HFFc6 (cell line): ENCODE measurements around the gene ELOA. TPM values are rescaled to one million over a fixed set of nuclear protein-coding genes. Genes with fewer than 3 reads are reported as not detected.

Experiments used
- DNase-seq: peaks from one replicate; pipeline ENCODE4 v3.0.0-alpha.2; 2018
- H3K27ac Mint-ChIP-seq: 2 replicates; pipeline ENCODE4 v1.8.0; 2020; ENCODE audit warnings: mild to moderate bottlenecking, mixed read lengths
- H3K27me3 Mint-ChIP-seq: 2 replicates; pipeline ENCODE4 v1.8.0; 2021; ENCODE audit warnings: mild to moderate bottlenecking, moderate library complexity, mixed read lengths; ENCODE audit not compliant: insufficient read depth
- H3K36me3 Mint-ChIP-seq: 2 replicates; pipeline ENCODE4 v1.8.0; 2021; ENCODE audit warnings: low read depth, mixed read lengths
- H3K4me1 Mint-ChIP-seq: 2 replicates; pipeline ENCODE4 v1.8.0; 2020; ENCODE audit warnings: low read depth, mixed read lengths
- H3K4me3 Mint-ChIP-seq: 2 replicates; pipeline ENCODE4 v1.8.0; 2020; ENCODE audit warnings: mild to moderate bottlenecking, moderate library complexity, mixed read lengths
- H3K9me3 Mint-ChIP-seq: 2 replicates; pipeline ENCODE4 v1.8.0; 2020; ENCODE audit warnings: mild to moderate bottlenecking, mixed read lengths
- CTCF ChIP-seq: fragments of 200-600 bp; sonication (generic); IDR thresholded peaks from 2 replicates; pipeline ENCODE4 v1.5.0; 2021; ENCODE audit warnings: antibody characterized with exemption, mild to moderate bottlenecking
- total RNA-seq, 6 experiments: library from RNA; stranded (reverse); fragmentation: NEBNext Ultra II Directional; extraction: Animal tissue kit (Norgen Biotek cat#: 25700); gene quantifications; 2 replicates in 1 of 6; 3 replicates in 5 of 6; pipeline ENCODE4 v1.2.3, GENCODE V29; 2021

The ELOA gene
- total RNA-seq, 6 experiments from 2014 or later, result 55.5 to 72.6 (median 59.9) TPM

- H3K36me3 Mint-ChIP-seq, result peaks cover 4% of the 10 kb centered on the region; the same call in 1 of the 2 replicates
These were observed 55.4 kb downstream of the ELOA start for GRCh38 chr1:23798662-23799142.

GRCh38 chr1:23799255-23799569, 55.9 kb downstream of the ELOA start:
- no peak for DNase-seq
- Mint-ChIP-seq H3K9me3 (no peaks in the 10 kb centered on the region), H3K36me3 (peaks cover 4% of the 10 kb centered on the region; the same call in 1 of the 2 replicates), H3K4me1 (peaks cover 17% of the 10 kb centered on the region), H3K27ac (peak overlapping the region; percentile 93), H3K27me3 (peaks cover 5% of the 10 kb centered on the region), H3K4me3 (peak overlapping the region; percentile 95)
- TF ChIP-seq CTCF, result no peak

More at GRCh38 chr1:23798662-23799142, 55.4 kb downstream of the ELOA start:
- Mint-ChIP-seq H3K4me3 (no peak overlapping the region), H3K9me3 (no peaks in the 10 kb centered on the region), H3K27ac (peak overlapping the region; percentile 48), H3K4me1 (peaks cover 17% of the 10 kb centered on the region), H3K27me3 (peaks cover 5% of the 10 kb centered on the region)
- no peak for DNase-seq
- peak; percentile 55; the same call in 1 of the 2 replicates for TF ChIP-seq CTCF

GRCh38 chr1:23799570-23800399, 56.5 kb downstream of the ELOA start:
- H3K36me3 Mint-ChIP-seq, result peaks cover 4% of the 10 kb centered on the region; the same call in 1 of the 2 replicates
- H3K4me1 Mint-ChIP-seq, result peaks cover 17% of the 10 kb centered on the region
- peaks cover 3% of the 10 kb centered on the region for H3K27me3 Mint-ChIP-seq
- peak overlapping the region; percentile 93 for H3K27ac Mint-ChIP-seq
- H3K9me3 Mint-ChIP-seq, result no peaks in the 10 kb centered on the region
- peak; percentile 45 for DNase-seq
- peak overlapping the region; percentile 95 for H3K4me3 Mint-ChIP-seq
- no peak for TF ChIP-seq CTCF

- peak within 1 kb of the TSS; percentile 95 for H3K4me3 Mint-ChIP-seq
- no peak; the same call in 1 of the 2 replicates for TF ChIP-seq CTCF
- peak; percentile 90 for DNase-seq
- peaks cover 4% of the 10 kb centered on the region; the same call in 1 of the 2 replicates for H3K36me3 Mint-ChIP-seq
- peaks cover 4% of the 10 kb centered on the region for H3K27me3 Mint-ChIP-seq
- peaks cover 17% of the 10 kb centered on the region for H3K4me1 Mint-ChIP-seq
- peak within 1 kb of the TSS; percentile 93 for H3K27ac Mint-ChIP-seq
- H3K9me3 Mint-ChIP-seq, result no peaks in the 10 kb centered on the region
These were observed 57.4 kb downstream of the ELOA start, which contains the start of gene GALE for GRCh38 chr1:23800400-23801337. Gene GALE, minus strand, starts transcription at chr1:23800754. Its CDS starts 1,747 bp downstream, at chr1:23799007.

- no peaks in the 10 kb centered on the region for H3K9me3 Mint-ChIP-seq
- H3K27me3 Mint-ChIP-seq, result peaks cover 4% of the 10 kb centered on the region
- H3K36me3 Mint-ChIP-seq, result peaks cover 4% of the 10 kb centered on the region; the same call in 1 of the 2 replicates
- H3K4me3 Mint-ChIP-seq, result peak overlapping the region; percentile 95
- no peak for DNase-seq
- H3K4me1 Mint-ChIP-seq, result peaks cover 17% of the 10 kb centered on the region
- TF ChIP-seq CTCF, result no peak
- H3K27ac Mint-ChIP-seq, result peak overlapping the region; percentile 38; the same call in 1 of the 2 replicates
These were observed 58.1 kb downstream of the ELOA start for GRCh38 chr1:23801338-23801748.
